Aorta (tissue), 5 donors: ENCODE measurements around the gene HPX. TPM values are rescaled to one million over a fixed set of nuclear protein-coding genes. Genes with fewer than 3 reads are reported as not detected.

Experiments
- ATAC-seq: fragments of 200-7000 bp; cut with Tn5 transposase; one replicate; pipeline ENCODE4 v1.9.1; 2022; ENCODE audit warnings: moderate library complexity; ENCODE audit not compliant: low FRiP score
- DNase-seq, 2 donors: peaks; one replicate each; pipeline ENCODE4 v3.0.0-alpha.2; 2020
- H3K27ac ChIP-seq, 2 donors: one replicate each; pipeline ENCODE4 v1.5.1; 2013; ENCODE audit warnings: low read length in 2 of 2, mild to moderate bottlenecking in 2 of 2, moderate library complexity in 2 of 2, control low read depth in 1 of 2, inconsistent platforms in 1 of 2, low read depth in 1 of 2
- H3K27me3 ChIP-seq, 2 donors: one replicate each; pipeline ENCODE4 v1.6.1; 2013; ENCODE audit warnings: control low read depth in 1 of 2, low read length in 1 of 2, mild to moderate bottlenecking in 1 of 2, moderate library complexity in 1 of 2; ENCODE audit not compliant: insufficient read depth in 2 of 2, control insufficient read depth in 1 of 2
- H3K36me3 ChIP-seq, 2 donors: one replicate each; pipeline ENCODE4 v1.6.1; 2013; ENCODE audit warnings: control low read depth in 1 of 2, low read length in 1 of 2, mild to moderate bottlenecking in 1 of 2; ENCODE audit not compliant: insufficient read depth in 2 of 2, control insufficient read depth in 1 of 2
- H3K4me1 ChIP-seq, 2 donors: one replicate each; pipeline ENCODE4 v1.6.1; 2013; ENCODE audit warnings: low read length in 2 of 2, control low read depth in 1 of 2, mild to moderate bottlenecking in 1 of 2, moderate library complexity in 1 of 2; ENCODE audit not compliant: insufficient read depth in 2 of 2, control insufficient read depth in 1 of 2
- H3K4me3 ChIP-seq, 2 donors: one replicate each; pipeline ENCODE4 v1.5.1; 2013; ENCODE audit warnings: low read length in 2 of 2, control low read depth in 1 of 2, mild to moderate bottlenecking in 1 of 2
- H3K9me3 ChIP-seq: one replicate; pipeline ENCODE4 v1.6.1; 2013; ENCODE audit warnings: mild to moderate bottlenecking, low read length; ENCODE audit not compliant: control insufficient read depth
- WGBS, 2 donors: extraction: QIAGEN DNeasy Blood & Tissue Kit; methylation state at CpG; one replicate each; pipeline ENCODE4 v1.1.7; 2013; 5-methylcytosine and 5-hydroxymethylcytosine counted together
- intact Hi-C, 2 donors: fragments of 100-400 bp; cut with DNase I; formaldehyde crosslinking; loops; one replicate each; pipeline versions ENCODE4 v1.14.2 to v1.15.0; 2022
- polyA plus RNA-seq, 2 donors: library from polyadenylated mRNA; stranded (reverse); fragments of 200-250 nt; gene quantifications; one replicate each; pipeline ENCODE4 v1.2.3, GENCODE V29; 2013
- total RNA-seq, 2 donors: library from RNA; stranded (reverse); fragmentation: NEBNext Ultra II Directional; extraction: Animal tissue kit (Norgen Biotek cat#: 25700); gene quantifications; one replicate each; pipeline ENCODE4 v1.2.1, GENCODE V29; 2021
- donor health status: healthy with polysubstance abuse.
- donor health status: Bipolar disorder and iron deficiency.
- donor health status: DM: no; HTN: no; CAD: no.
- donor health status: DM: no; HTN: no; CAD: no.
- donor health status: DM: yes; HTN: yes; CAD: no.

Gene HPX
- total and polyA plus RNA-seq, 4 donors: 0.50 to 6.0 (median 2.0) TPM

GRCh38 chr11:6405052-6405667 is 35.6 kb downstream of the HPX start:
- WGBS, 2 donors: 50 to 59% methylated on average over 13 of the region's 13 CpGs
- intact Hi-C loops: no loop called here
- ATAC-seq (peak; percentile 5), DNase-seq (no peak)
- Histone ChIP-seq H3K4me3 (no peak overlapping the region), H3K4me1 (no peaks in the 10 kb centered on the region), H3K27me3 (no peaks in the 10 kb centered on the region), H3K27ac (no peak overlapping the region), H3K36me3 (peaks cover 0 to 4% of the 10 kb centered on the region in 2 donors), H3K9me3 (no peaks in the 10 kb centered on the region)

- Histone ChIP-seq H3K36me3 (peaks cover 0 to 4% of the 10 kb centered on the region in 2 donors), H3K4me1 (no peaks in the 10 kb centered on the region), H3K27ac (no peak overlapping the region), H3K9me3 (no peaks in the 10 kb centered on the region), H3K4me3 (no peak overlapping the region), H3K27me3 (no peaks in the 10 kb centered on the region)
- 65 to 70% methylated on average over 16 of the region's 16 CpGs for WGBS, 2 donors
- intact Hi-C loops: no loop called here
- no peak for DNase-seq
- ATAC-seq: no peak
These were observed 36.3 kb downstream of the HPX start for GRCh38 chr11:6404342-6405051.

- intact Hi-C loops: no loop called here
- WGBS, 2 donors: 92% methylated on average over 8 of the region's 8 CpGs
- peaks cover 0 to 4% of the 10 kb centered on the region in 2 donors for H3K36me3 ChIP-seq
- H3K9me3 ChIP-seq: no peaks in the 10 kb centered on the region
- no peaks in the 10 kb centered on the region for H3K27me3 ChIP-seq
- H3K4me1 ChIP-seq: no peaks in the 10 kb centered on the region
- ATAC-seq (no peak), DNase-seq (peak in 1 of 2 donors; percentile 72)
- H3K4me3 ChIP-seq: no peak overlapping the region
- no peak overlapping the region for H3K27ac ChIP-seq
These were observed 37.2 kb downstream of the HPX start for GRCh38 chr11:6403539-6403938.

- Histone ChIP-seq H3K36me3 (peaks cover 0 to 4% of the 10 kb centered on the region in 2 donors), H3K27ac (no peak overlapping the region), H3K9me3 (no peaks in the 10 kb centered on the region), H3K27me3 (no peaks in the 10 kb centered on the region), H3K4me3 (no peak overlapping the region), H3K4me1 (no peaks in the 10 kb centered on the region)
- intact Hi-C loops: no loop called here
- ATAC-seq (no peak), DNase-seq (no peak)
- WGBS, 2 donors: 86 to 94% methylated on average over 7 of the region's 7 CpGs
These were observed 38.2 kb downstream of the HPX start for GRCh38 chr11:6402561-6402981.

GRCh38 chr11:6402061-6402470 is 38.7 kb downstream of the HPX start:
- no peaks in the 10 kb centered on the region for H3K9me3 ChIP-seq
- no peak for ATAC-seq
- no peaks in the 10 kb centered on the region for H3K27me3 ChIP-seq
- H3K4me3 ChIP-seq: no peak overlapping the region
- WGBS, 2 donors: 86 to 87% methylated on average over 12 of the region's 12 CpGs
- H3K4me1 ChIP-seq: no peaks in the 10 kb centered on the region
- H3K36me3 ChIP-seq: peaks cover 0 to 4% of the 10 kb centered on the region in 2 donors
- no peak overlapping the region for H3K27ac ChIP-seq
- DNase-seq: no peak
- intact Hi-C loops: no loop called here

- Histone ChIP-seq H3K4me3 (no peak overlapping the region), H3K27ac (no peak overlapping the region), H3K9me3 (no peaks in the 10 kb centered on the region), H3K27me3 (no peaks in the 10 kb centered on the region), H3K36me3 (peaks cover 0 to 4% of the 10 kb centered on the region in 2 donors), H3K4me1 (no peaks in the 10 kb centered on the region)
- 88 to 89% methylated on average over 7 of the region's 7 CpGs for WGBS, 2 donors
- no peak for ATAC-seq
- intact Hi-C loops: no loop called here
- DNase-seq: no peak
These were observed 39.3 kb downstream of the HPX start for GRCh38 chr11:6401464-6401863.

GRCh38 chr11:6400431-6401345 is 40.1 kb downstream of the HPX start:
- peak in 1 of 2 donors; percentile 67 for DNase-seq
- no peak overlapping the region for H3K4me3 ChIP-seq
- 94 to 97% methylated on average over 15 of the region's 15 CpGs for WGBS, 2 donors

GRCh38 chr11:6397636-6398035 is 43.2 kb downstream of the HPX start:
- intact Hi-C loops: no loop called here
- H3K4me1 ChIP-seq: no peaks in the 10 kb centered on the region
- no peak for DNase-seq
- WGBS, 2 donors: 0 to 6% methylated on average over 3 of the region's 3 CpGs
- H3K27ac ChIP-seq: peak overlapping the region in 1 of 2 donors; percentile 30
- no peaks in the 10 kb centered on the region for H3K9me3 ChIP-seq
- H3K27me3 ChIP-seq: no peaks in the 10 kb centered on the region
- H3K36me3 ChIP-seq: peaks cover 0 to 3% of the 10 kb centered on the region in 2 donors
- no peak overlapping the region for H3K4me3 ChIP-seq
- ATAC-seq: no peak

More at GRCh38 chr11:6400431-6401345, 40.1 kb downstream of the HPX start:
- Histone ChIP-seq H3K27ac (no peak overlapping the region), H3K36me3 (peaks cover 0 to 4% of the 10 kb centered on the region in 2 donors), H3K27me3 (no peaks in the 10 kb centered on the region), H3K9me3 (no peaks in the 10 kb centered on the region), H3K4me1 (no peaks in the 10 kb centered on the region)
- ATAC-seq: no peak
- intact Hi-C loops: no loop called here
